ENCODE measurements around the gene RCBTB2.

DNA sequence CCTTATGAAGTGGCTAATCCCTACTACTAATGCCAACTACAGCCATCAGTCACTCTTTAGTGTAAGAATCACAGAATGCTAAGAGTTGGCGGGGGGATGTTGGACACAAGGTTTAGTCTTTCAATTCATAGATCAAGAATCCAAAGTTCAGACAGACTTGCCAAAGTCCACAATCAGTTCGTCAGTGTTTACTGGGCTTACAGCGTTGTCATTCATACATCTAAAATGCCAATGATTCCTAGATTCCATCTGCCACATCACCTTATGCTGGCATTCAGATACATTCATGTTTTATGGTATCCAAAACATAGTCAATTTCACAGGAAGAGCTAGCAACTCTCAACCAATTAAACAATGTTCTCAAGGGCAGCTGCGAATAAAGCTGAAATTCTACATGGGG, 18.1 kb downstream of the RCBTB2 start:
- TF ChIP-seq POLR2AphosphoS5 (IDR thresholded peaks at IDR 0.05; ENCODE audit: insufficient read depth in 1 of 2, low read depth in 1 of 2), result no peak
- TF ChIP-seq, protein P1, sequence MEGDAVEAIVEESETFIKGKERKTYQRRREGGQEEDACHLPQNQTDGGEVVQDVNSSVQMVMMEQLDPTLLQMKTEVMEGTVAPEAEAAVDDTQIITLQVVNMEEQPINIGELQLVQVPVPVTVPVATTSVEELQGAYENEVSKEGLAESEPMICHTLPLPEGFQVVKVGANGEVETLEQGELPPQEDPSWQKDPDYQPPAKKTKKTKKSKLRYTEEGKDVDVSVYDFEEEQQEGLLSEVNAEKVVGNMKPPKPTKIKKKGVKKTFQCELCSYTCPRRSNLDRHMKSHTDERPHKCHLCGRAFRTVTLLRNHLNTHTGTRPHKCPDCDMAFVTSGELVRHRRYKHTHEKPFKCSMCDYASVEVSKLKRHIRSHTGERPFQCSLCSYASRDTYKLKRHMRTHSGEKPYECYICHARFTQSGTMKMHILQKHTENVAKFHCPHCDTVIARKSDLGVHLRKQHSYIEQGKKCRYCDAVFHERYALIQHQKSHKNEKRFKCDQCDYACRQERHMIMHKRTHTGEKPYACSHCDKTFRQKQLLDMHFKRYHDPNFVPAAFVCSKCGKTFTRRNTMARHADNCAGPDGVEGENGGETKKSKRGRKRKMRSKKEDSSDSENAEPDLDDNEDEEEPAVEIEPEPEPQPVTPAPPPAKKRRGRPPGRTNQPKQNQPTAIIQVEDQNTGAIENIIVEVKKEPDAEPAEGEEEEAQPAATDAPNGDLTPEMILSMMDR (IDR thresholded peaks at IDR 0.05), result no peak
